Kidney (tissue), 14 donors: ENCODE measurements around the gene MYO9B. TPM values are rescaled to one million over a fixed set of nuclear protein-coding genes. Genes with fewer than 3 reads are reported as not detected.
A peak's percentile ranks its signal among the peaks of the same experiment; 100 is the strongest.

Source experiments
- DNase-seq, 5 donors: peaks; one replicate each; pipeline ENCODE4 v3.0.0-alpha.2; 2013 to 2020
- FAIRE-seq: peaks from 2 replicates; lab custom pipeline; 2012; peaks lifted over from hg19 to GRCh38; lab: Jason Lieb, UNC
- H3K27ac ChIP-seq, 2 donors: one replicate each; pipeline ENCODE4 v1.7.0; 2013; ENCODE audit warnings: low read depth in 2 of 2, low read length in 2 of 2, inconsistent platforms in 1 of 2
- H3K27me3 ChIP-seq: one replicate; pipeline ENCODE4 v1.7.1; 2013; ENCODE audit warnings: low read length, inconsistent platforms; ENCODE audit not compliant: control insufficient read depth, insufficient read depth
- H3K36me3 ChIP-seq, 3 donors: one replicate each; pipeline versions ENCODE4 v1.7.0 to v1.7.1; 2013; ENCODE audit warnings: low read length in 3 of 3, control low read depth in 1 of 3, inconsistent platforms in 1 of 3; ENCODE audit not compliant: insufficient read depth in 3 of 3, control insufficient read depth in 2 of 3
- H3K4me1 ChIP-seq, 3 donors: one replicate each; pipeline versions ENCODE4 v1.7.0 to v1.7.1; 2013; ENCODE audit warnings: low read length in 3 of 3, inconsistent platforms in 1 of 3, low read depth in 1 of 3; ENCODE audit not compliant: control insufficient read depth in 2 of 3, insufficient read depth in 2 of 3
- H3K4me3 ChIP-seq, 3 donors: one replicate each; pipeline versions ENCODE4 v1.7.0 to v1.8.1; 2013; ENCODE audit warnings: low read length in 3 of 3, control low read depth in 1 of 3, inconsistent platforms in 1 of 3
- H3K9ac ChIP-seq, 3 donors: one replicate each; pipeline versions ENCODE4 v1.7.0 to v1.7.1; 2013; ENCODE audit warnings: low read length in 3 of 3, control low read depth in 1 of 3, inconsistent platforms in 1 of 3
- H3K9me3 ChIP-seq, 3 donors: one replicate each; pipeline versions ENCODE4 v1.7.0 to v1.7.1; 2013; ENCODE audit warnings: low read length in 3 of 3, control low read depth in 1 of 3, inconsistent platforms in 1 of 3; ENCODE audit not compliant: control insufficient read depth in 2 of 3, insufficient read depth in 1 of 3
- intact Hi-C: fragments of 100-400 bp; cut with DNase I; formaldehyde crosslinking; loops from one replicate; pipeline ENCODE4 v1.11.1; 2022
- polyA plus RNA-seq: library from polyadenylated mRNA; stranded (reverse); fragments of 350-450 nt; fragmentation: Illumina TruSeq; extraction: RNeasy Lipid Tissue Mini Kit (QIAGEN cat#74804); gene quantifications from one replicate; pipeline ENCODE4 v1.2.3, GENCODE V29; 2014; ENCODE audit warnings: low read depth, low replicate concordance; ENCODE audit not compliant: insufficient read depth
- total RNA-seq: library from RNA; stranded (reverse); fragmentation: NEBNext Ultra II Directional; extraction: Animal tissue kit (Norgen Biotek cat#: 25700); gene quantifications from one replicate; pipeline ENCODE4 v1.2.1, GENCODE V29; 2021
- TF ChIP-seq, protein P1 (sequence below): IDR thresholded peaks from 3 replicates; pipeline ENCODE4 v1.5.1; 2012; ENCODE audit warnings: mild to moderate bottlenecking, moderate library complexity, borderline replicate concordance; ENCODE audit not compliant: insufficient read depth; ENCODE audit errors: extremely low read depth
- donor health status: control.
- donor health status: control.
- donor health status: control.
- donor health status: control.
- donor health status: control.
- donor health status: DM: yes; HTN: yes; CAD: no.
- donor health status: Normal renal cell carcinoma (clear cell type).

The MYO9B gene
- total and polyA plus RNA-seq, 2 donors from 2014 or later = 14.7 to 68.1 TPM

GRCh38 chr19:17098326-17098725 is 22.7 kb downstream of the MYO9B start:
- Histone ChIP-seq H3K36me3 (peaks cover 0 to 4% (median 3%) of the 10 kb centered on the region in 3 donors), H3K4me3 (no peak overlapping the region), H3K9me3 (no peaks in the 10 kb centered on the region), H3K9ac (no peak overlapping the region), H3K27me3 (no peaks in the 10 kb centered on the region), H3K4me1 (peaks cover 0 to 2% (median 0%) of the 10 kb centered on the region in 3 donors), H3K27ac (no peak overlapping the region)
- intact Hi-C loops = no loop called here
- TF ChIP-seq, protein P1, sequence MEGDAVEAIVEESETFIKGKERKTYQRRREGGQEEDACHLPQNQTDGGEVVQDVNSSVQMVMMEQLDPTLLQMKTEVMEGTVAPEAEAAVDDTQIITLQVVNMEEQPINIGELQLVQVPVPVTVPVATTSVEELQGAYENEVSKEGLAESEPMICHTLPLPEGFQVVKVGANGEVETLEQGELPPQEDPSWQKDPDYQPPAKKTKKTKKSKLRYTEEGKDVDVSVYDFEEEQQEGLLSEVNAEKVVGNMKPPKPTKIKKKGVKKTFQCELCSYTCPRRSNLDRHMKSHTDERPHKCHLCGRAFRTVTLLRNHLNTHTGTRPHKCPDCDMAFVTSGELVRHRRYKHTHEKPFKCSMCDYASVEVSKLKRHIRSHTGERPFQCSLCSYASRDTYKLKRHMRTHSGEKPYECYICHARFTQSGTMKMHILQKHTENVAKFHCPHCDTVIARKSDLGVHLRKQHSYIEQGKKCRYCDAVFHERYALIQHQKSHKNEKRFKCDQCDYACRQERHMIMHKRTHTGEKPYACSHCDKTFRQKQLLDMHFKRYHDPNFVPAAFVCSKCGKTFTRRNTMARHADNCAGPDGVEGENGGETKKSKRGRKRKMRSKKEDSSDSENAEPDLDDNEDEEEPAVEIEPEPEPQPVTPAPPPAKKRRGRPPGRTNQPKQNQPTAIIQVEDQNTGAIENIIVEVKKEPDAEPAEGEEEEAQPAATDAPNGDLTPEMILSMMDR = no peak
- no peak for DNase-seq
- FAIRE-seq = no peak

DNA sequence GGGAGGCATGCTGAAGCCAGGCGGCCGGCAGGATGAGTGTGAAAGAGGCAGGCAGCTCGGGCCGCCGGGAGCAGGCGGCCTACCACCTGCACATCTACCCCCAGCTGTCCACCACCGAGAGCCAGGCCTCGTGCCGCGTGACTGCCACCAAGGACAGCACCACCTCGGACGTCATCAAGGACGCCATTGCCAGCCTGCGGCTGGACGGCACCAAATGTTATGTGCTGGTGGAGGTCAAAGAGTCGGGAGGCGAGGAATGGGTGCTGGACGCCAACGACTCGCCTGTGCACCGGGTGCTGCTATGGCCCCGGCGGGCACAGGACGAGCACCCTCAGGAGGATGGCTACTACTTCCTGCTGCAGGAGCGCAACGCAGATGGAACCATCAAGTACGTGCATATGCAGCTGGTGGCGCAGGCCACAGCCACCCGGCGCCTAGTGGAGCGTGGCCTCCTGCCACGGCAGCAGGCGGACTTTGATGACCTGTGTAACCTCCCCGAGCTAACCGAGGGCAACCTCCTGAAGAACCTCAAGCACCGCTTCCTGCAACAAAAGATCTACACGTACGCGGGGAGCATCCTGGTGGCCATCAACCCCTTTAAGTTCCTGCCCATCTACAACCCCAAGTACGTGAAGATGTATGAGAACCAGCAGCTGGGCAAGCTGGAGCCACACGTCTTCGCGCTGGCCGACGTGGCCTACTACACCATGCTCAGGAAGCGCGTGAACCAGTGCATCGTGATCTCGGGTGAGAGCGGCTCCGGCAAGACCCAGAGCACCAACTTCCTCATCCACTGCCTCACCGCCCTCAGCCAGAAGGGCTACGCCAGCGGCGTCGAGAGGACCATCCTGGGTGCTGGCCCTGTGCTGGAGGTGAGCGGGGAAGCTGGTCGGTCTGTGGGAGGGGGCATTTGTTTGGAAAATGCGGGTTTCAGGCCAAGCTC is 26.4 kb downstream of the MYO9B start:
- H3K4me1 ChIP-seq = peaks cover 0 to 2% (median 0%) of the 10 kb centered on the region in 3 donors
- no peak overlapping the region for H3K27ac ChIP-seq
- H3K4me3 ChIP-seq = no peak overlapping the region
- no peaks in the 10 kb centered on the region for H3K27me3 ChIP-seq
- H3K9ac ChIP-seq = no peak overlapping the region
- H3K36me3 ChIP-seq = peaks cover 0 to 5% (median 4%) of the 10 kb centered on the region in 3 donors
- TF ChIP-seq, protein P1 = no peak
- intact Hi-C loops = no loop called here
- FAIRE-seq (no peak), DNase-seq (no peak)
- no peaks in the 10 kb centered on the region for H3K9me3 ChIP-seq

GRCh38 chr19:17103177-17103576 is 27.6 kb downstream of the MYO9B start:
- Histone ChIP-seq H3K4me1 (peaks cover 0 to 2% (median 0%) of the 10 kb centered on the region in 3 donors), H3K27ac (no peak overlapping the region), H3K4me3 (no peak overlapping the region), H3K9ac (no peak overlapping the region), H3K27me3 (no peaks in the 10 kb centered on the region), H3K9me3 (no peaks in the 10 kb centered on the region), H3K36me3 (peaks cover 0 to 5% (median 4%) of the 10 kb centered on the region in 3 donors)
- TF ChIP-seq, protein P1 = peak; percentile 16
- FAIRE-seq (no peak), DNase-seq (no peak)
- intact Hi-C loops = no loop called here
